Mammary epithelial cell (primary cell): ENCODE data around the gene KRT7.

ENCODE experiments used
- CTCF ChIP-seq, 2 donors: IDR thresholded peaks in 1 of 2; conservative IDR thresholded peaks in 1 of 2; 2 replicates each; pipeline ENCODE4 v1.5.1; 2011 to 2012; ENCODE audit warnings: inconsistent platforms in 2 of 2, low read length in 2 of 2, mild to moderate bottlenecking in 2 of 2, control low read depth in 1 of 2, low read depth in 1 of 2; ENCODE audit not compliant: insufficient read depth in 1 of 2; ENCODE audit errors: extremely low read depth in 1 of 2
- EZH2 ChIP-seq: IDR thresholded peaks from 2 replicates; pipeline ENCODE4 v1.6.1; 2012; ENCODE audit warnings: low read length, inconsistent platforms, borderline replicate concordance

GRCh38 chr12:52228366-52228765 lies 4.7 kb upstream of the KRT7 start:
- no peak for TF ChIP-seq CTCF (conservative IDR thresholded peaks at IDR 0.05 in 1 of 2, IDR thresholded peaks at IDR 0.05 in 1 of 2; ENCODE audit: extremely low read depth in 1 of 2, insufficient read depth in 1 of 2, low read depth in 1 of 2, low read length in 2 of 2)
- TF ChIP-seq EZH2, result no peak
